ENCODE data around the gene SLIT3.

DNA sequence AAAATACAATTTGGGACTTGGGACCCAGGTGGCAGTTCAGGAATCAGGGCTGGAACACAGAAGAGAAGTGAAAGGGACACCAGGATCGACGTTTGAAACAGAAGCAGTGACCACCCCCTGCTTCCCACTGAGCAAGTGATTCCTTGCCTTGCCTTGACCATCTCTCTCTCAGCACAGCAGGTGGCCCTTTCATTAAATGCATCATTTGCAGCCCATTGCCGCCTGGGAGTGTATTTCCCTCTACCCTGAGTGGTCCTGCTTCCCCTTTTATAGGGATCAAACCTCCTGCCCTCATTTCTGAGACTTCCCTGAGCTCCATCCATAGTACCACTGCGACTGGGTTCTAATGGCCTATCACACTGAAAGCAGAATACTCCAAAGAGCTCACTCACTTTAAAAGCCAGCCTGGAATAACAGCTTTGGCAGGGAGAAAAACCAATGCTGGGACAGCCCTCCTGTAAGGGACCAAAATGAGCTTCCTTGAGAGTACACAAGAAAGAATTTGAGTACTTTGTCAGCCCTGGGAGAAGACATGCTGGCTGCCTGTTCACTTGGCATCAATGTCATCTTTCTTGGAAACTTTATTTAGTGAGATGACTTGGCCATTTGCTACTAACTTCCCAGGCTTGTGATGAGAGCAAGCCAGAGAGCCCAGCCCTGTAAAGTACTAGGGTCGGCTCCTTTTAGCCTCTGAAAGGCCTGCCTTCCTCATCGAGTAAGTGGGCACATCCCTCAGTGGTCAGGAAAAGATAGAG, 149.7 kb downstream of the SLIT3 start:
- TF ChIP-seq, protein P1, sequence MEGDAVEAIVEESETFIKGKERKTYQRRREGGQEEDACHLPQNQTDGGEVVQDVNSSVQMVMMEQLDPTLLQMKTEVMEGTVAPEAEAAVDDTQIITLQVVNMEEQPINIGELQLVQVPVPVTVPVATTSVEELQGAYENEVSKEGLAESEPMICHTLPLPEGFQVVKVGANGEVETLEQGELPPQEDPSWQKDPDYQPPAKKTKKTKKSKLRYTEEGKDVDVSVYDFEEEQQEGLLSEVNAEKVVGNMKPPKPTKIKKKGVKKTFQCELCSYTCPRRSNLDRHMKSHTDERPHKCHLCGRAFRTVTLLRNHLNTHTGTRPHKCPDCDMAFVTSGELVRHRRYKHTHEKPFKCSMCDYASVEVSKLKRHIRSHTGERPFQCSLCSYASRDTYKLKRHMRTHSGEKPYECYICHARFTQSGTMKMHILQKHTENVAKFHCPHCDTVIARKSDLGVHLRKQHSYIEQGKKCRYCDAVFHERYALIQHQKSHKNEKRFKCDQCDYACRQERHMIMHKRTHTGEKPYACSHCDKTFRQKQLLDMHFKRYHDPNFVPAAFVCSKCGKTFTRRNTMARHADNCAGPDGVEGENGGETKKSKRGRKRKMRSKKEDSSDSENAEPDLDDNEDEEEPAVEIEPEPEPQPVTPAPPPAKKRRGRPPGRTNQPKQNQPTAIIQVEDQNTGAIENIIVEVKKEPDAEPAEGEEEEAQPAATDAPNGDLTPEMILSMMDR (IDR thresholded peaks at IDR 0.05; ENCODE audit: insufficient read depth, low read length, poor library complexity, severe bottlenecking): no peak
- TF ChIP-seq EZH2phosphoT487 (conservative IDR thresholded peaks at IDR 0.05; ENCODE audit: low read length): no peak

All from SU-DHL-6 (cell line).